A673 (cell line): ENCODE data around the gene KRTAP10-4.

Source experiments
- CTCF ChIP-seq: fragments of 300-800, 200-600 bp; sonication (generic); conservative IDR thresholded peaks from 2 replicates; pipeline ENCODE4 v1.5.1; 2017; ENCODE audit warnings: low read depth, mild to moderate bottlenecking, antibody characterized with exemption, low read length, moderate library complexity, mixed read lengths
- EZH2 ChIP-seq: fragments of 200-600 bp; sonication (generic); IDR thresholded peaks from 2 replicates; pipeline ENCODE4 v1.6.1; 2017; ENCODE audit warnings: borderline replicate concordance, low read depth, mild to moderate bottlenecking, mixed read lengths, antibody characterized with exemption, low read length; ENCODE audit not compliant: poor library complexity, severe bottlenecking

GRCh38 chr21:44527156-44527982, 46.2 kb upstream of the KRTAP10-4 start:
- no peak for TF ChIP-seq CTCF
- TF ChIP-seq EZH2 = no peak
